ENCODE data around the gene ZBTB7C. TPM values are rescaled to one million over a fixed set of nuclear protein-coding genes. Genes with fewer than 3 reads are reported as not detected.

The ZBTB7C gene
- total RNA-seq, 1 donor from 2014 or later = 1.4 TPM

DNA sequence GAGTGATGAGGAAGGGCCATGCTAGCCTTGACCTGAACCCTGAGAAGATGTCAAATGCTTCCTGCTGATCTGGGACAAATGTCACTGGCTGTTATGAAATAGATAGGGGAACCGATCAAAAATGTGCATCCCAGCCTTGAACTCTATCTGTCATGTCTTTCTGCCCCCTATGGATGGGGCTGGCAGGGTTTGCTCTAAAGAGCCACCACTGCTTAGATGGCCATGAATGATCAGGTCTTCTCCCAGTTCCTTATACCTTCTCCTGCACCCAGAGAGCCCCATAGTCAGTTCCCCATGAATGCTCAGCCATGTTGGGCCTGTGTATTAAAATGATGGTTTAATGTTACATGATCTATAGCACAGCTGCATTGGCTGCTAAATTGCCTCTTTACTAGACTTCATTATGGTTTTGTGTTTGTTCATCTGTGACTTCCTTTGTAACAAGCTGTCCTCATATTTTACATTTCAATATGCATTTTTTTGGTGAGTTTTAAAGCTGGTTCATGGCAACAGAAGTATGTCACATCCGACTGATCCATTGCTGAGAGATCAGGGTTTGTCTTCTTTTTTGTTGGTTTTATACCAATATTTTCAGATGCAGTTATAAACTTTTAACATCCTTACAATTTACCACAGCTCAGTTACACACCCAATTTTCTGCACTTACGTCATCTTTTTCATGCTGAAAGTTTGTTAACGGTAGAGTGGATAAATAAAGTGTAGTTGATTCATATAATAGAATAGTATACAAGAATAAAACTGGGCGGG lies 422.4 kb downstream of the ZBTB7C start:
- Mint-ChIP-seq H3K36me3 (ENCODE audit: low read depth) (no peaks in the 10 kb centered on the region), H3K9me3 (ENCODE audit: low read depth) (no peaks in the 10 kb centered on the region), H3K27ac (ENCODE audit: unreplicated experiment) (no peak overlapping the region), H3K4me1 (ENCODE audit: low read depth) (peaks cover 3% of the 10 kb centered on the region), H3K4me3 (ENCODE audit: unreplicated experiment) (no peak overlapping the region), H3K27me3 (ENCODE audit: low read depth) (peaks cover 10% of the 10 kb centered on the region)
- TF ChIP-seq, protein P1, sequence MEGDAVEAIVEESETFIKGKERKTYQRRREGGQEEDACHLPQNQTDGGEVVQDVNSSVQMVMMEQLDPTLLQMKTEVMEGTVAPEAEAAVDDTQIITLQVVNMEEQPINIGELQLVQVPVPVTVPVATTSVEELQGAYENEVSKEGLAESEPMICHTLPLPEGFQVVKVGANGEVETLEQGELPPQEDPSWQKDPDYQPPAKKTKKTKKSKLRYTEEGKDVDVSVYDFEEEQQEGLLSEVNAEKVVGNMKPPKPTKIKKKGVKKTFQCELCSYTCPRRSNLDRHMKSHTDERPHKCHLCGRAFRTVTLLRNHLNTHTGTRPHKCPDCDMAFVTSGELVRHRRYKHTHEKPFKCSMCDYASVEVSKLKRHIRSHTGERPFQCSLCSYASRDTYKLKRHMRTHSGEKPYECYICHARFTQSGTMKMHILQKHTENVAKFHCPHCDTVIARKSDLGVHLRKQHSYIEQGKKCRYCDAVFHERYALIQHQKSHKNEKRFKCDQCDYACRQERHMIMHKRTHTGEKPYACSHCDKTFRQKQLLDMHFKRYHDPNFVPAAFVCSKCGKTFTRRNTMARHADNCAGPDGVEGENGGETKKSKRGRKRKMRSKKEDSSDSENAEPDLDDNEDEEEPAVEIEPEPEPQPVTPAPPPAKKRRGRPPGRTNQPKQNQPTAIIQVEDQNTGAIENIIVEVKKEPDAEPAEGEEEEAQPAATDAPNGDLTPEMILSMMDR (IDR thresholded peaks at IDR 0.05) = no peak
- DNase-seq (ENCODE audit: low spot score) = no peak

DNA sequence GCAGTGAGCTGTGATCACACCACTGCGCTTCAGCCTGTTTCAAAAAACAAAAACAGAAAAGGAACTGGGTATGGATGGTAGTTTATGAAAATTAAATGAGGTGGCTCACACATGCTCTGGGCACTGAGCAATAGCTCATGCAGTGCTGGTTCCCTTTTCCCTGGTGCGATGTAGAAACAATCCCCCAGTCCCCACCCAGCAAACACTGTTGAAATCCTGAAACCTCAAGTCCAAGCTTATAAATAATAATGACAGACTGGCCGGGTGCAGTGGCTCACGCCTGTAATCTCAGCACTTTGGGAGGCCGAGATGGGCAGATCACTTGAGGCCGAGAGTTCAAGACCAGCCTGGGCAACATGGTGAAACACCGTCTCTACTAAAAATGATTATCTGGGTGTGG lies 423.3 kb downstream of the ZBTB7C start:
- Mint-ChIP-seq H3K9me3 (ENCODE audit: low read depth) (no peaks in the 10 kb centered on the region), H3K4me1 (ENCODE audit: low read depth) (peaks cover 3% of the 10 kb centered on the region), H3K27ac (ENCODE audit: unreplicated experiment) (no peak overlapping the region), H3K36me3 (ENCODE audit: low read depth) (no peaks in the 10 kb centered on the region), H3K4me3 (ENCODE audit: unreplicated experiment) (no peak overlapping the region), H3K27me3 (ENCODE audit: low read depth) (peaks cover 10% of the 10 kb centered on the region)
- TF ChIP-seq, protein P1 (IDR thresholded peaks at IDR 0.05) = no peak
- DNase-seq (ENCODE audit: low spot score) = no peak

DNA sequence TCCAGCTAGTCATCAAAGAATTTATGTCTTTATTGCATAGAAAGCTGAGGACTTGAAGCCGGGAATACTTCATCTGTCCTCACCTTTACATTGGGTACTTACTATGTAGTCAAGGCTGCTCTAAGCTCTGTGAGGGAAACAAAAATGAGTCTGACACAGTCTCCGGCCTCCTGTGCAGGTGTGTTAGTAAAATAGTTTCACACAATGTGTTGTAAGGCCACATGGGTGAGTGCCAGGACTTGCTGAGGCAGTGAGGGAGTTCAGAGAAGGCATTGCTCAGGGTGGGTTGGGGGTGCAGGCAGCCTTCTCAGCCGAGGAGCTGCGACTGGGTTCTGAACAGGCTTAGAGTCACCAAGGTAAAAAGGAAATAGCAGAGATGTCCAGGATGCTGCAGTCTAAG lies 424.2 kb downstream of the ZBTB7C start:
- H3K27ac Mint-ChIP-seq (ENCODE audit: unreplicated experiment) = no peak overlapping the region
- TF ChIP-seq, protein P1 (IDR thresholded peaks at IDR 0.05) = no peak
- no peak for DNase-seq (ENCODE audit: low spot score)
- no peaks in the 10 kb centered on the region for H3K9me3 Mint-ChIP-seq (ENCODE audit: low read depth)
- peaks cover 5% of the 10 kb centered on the region for H3K27me3 Mint-ChIP-seq (ENCODE audit: low read depth)
- H3K4me3 Mint-ChIP-seq (ENCODE audit: unreplicated experiment) = no peak overlapping the region
- peaks cover 3% of the 10 kb centered on the region for H3K4me1 Mint-ChIP-seq (ENCODE audit: low read depth)
- no peaks in the 10 kb centered on the region for H3K36me3 Mint-ChIP-seq (ENCODE audit: low read depth)

DNA sequence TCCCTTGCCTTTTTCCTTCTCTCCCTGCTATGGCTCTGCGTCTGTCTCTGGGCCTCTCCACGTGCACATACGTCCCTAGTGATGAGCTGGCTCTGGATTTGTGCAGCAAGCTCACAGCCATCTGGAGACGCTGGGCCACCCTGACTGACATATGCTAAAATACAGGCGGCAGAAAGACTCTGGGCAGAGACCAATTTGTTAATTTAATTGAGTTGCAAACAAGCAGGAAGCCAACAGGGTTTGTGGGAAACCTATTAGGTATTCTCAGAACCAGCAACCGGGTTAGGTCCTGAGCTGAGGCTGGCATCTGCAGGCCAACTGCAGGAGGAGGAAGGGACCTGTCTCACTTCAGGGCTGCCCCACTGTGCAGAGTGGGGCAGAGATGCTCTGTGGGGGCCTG lies 425.2 kb downstream of the ZBTB7C start:
- Mint-ChIP-seq H3K9me3 (ENCODE audit: low read depth) (no peaks in the 10 kb centered on the region), H3K4me1 (ENCODE audit: low read depth) (peaks cover 3% of the 10 kb centered on the region), H3K27ac (ENCODE audit: unreplicated experiment) (no peak overlapping the region), H3K36me3 (ENCODE audit: low read depth) (no peaks in the 10 kb centered on the region), H3K27me3 (ENCODE audit: low read depth) (no peaks in the 10 kb centered on the region), H3K4me3 (ENCODE audit: unreplicated experiment) (no peak overlapping the region)
- DNase-seq (ENCODE audit: low spot score) = no peak
- TF ChIP-seq, protein P1 (IDR thresholded peaks at IDR 0.05) = no peak

DNA sequence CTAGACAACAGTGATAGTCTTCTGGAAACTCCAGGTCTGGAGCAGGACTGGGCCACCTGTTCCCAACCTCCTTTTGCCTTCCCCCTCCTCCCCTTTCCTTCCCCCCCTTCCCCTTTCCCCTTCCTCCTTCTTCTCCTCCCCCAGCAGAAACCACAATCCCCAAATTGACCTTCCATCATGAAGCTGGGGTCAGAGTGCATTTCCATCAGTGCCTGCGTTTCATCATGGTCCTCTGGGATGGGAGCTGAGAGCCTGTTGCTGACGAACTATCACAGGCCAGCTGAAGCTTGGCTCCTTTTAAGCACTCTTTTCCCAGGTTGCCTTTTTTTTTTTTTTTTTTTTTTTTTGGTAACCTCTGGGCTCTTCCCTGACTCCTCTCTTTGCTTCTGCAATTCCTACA lies 426.1 kb downstream of the ZBTB7C start:
- H3K27me3 Mint-ChIP-seq (ENCODE audit: low read depth) = no peaks in the 10 kb centered on the region
- no peak overlapping the region for H3K4me3 Mint-ChIP-seq (ENCODE audit: unreplicated experiment)
- TF ChIP-seq, protein P1 (IDR thresholded peaks at IDR 0.05) = no peak
- H3K36me3 Mint-ChIP-seq (ENCODE audit: low read depth) = no peaks in the 10 kb centered on the region
- DNase-seq (ENCODE audit: low spot score) = no peak
- no peak overlapping the region for H3K27ac Mint-ChIP-seq (ENCODE audit: unreplicated experiment)
- H3K9me3 Mint-ChIP-seq (ENCODE audit: low read depth) = no peaks in the 10 kb centered on the region
- peaks cover 3% of the 10 kb centered on the region for H3K4me1 Mint-ChIP-seq (ENCODE audit: low read depth)

All from chondrocyte (in vitro differentiated cells).